Activated B cell treated with CpG ODN at 0.5 μM for 24 hours (primary cell): Measurements from ENCODE around the gene ZBED6. TPM values are rescaled to one million over a fixed set of nuclear protein-coding genes. Genes with fewer than 3 reads are reported as not detected.

ENCODE experiments used
- ATAC-seq: fragments of 200-7000 bp; cut with Tn5 transposase; one replicate; pipeline ENCODE4 v1.10.0; 2021; ENCODE audit warnings: low read depth, mild to moderate bottlenecking, moderate library complexity
- CTCF ChIA-PET: fragments of 350-600 bp; sonication (Branson Sonifier 250); formaldehyde crosslinking; loops from one replicate; lab custom pipeline; 2021; ENCODE audit warnings: antibody characterized with exemption; lab: Charles Lee
- POLR2A ChIA-PET: fragments of 350-600 bp; sonication (Branson Sonifier 250); formaldehyde crosslinking; loops from one replicate; lab custom pipeline; 2021; ENCODE audit warnings: antibody characterized with exemption; lab: Charles Lee
- DNase-seq: peaks from one replicate; pipeline ENCODE4 v3.0.0; 2022
- H3K27ac Mint-ChIP-seq: one replicate; pipeline ENCODE4 v1.8.0; 2020; ENCODE audit warnings: mixed read lengths
- H3K27me3 Mint-ChIP-seq: one replicate; pipeline ENCODE4 v1.8.0; 2021; ENCODE audit warnings: mixed read lengths
- H3K36me3 Mint-ChIP-seq: one replicate; pipeline ENCODE4 v1.8.0; 2021; ENCODE audit warnings: low read depth, mixed read lengths
- H3K4me1 Mint-ChIP-seq: one replicate; pipeline ENCODE4 v1.8.0; 2021; ENCODE audit warnings: mixed read lengths
- H3K4me3 Mint-ChIP-seq: one replicate; pipeline ENCODE4 v1.8.0; 2020; ENCODE audit warnings: mild to moderate bottlenecking, mixed read lengths
- H3K9me3 Mint-ChIP-seq: one replicate; pipeline ENCODE4 v1.8.0; 2020; ENCODE audit warnings: mixed read lengths
- intact Hi-C: fragments of 100-400 bp; cut with micrococcal nuclease; formaldehyde crosslinking; loops from one replicate; pipeline ENCODE4 v1.15.1; 2024
- total RNA-seq: library from RNA; stranded (reverse); gene quantifications from 2 replicates; pipeline ENCODE4 v1.2.3, GENCODE V29; 2022
- TF ChIP-seq, protein P1 (sequence below): fragments of 200-600 bp; IDR thresholded peaks from one replicate; pipeline ENCODE4 v1.8.0; 2022; ENCODE audit warnings: antibody characterized with exemption, mild to moderate bottlenecking

The ZBED6 gene
- total RNA-seq, 1 donor from 2014 or later = 31.4 TPM

DNA sequence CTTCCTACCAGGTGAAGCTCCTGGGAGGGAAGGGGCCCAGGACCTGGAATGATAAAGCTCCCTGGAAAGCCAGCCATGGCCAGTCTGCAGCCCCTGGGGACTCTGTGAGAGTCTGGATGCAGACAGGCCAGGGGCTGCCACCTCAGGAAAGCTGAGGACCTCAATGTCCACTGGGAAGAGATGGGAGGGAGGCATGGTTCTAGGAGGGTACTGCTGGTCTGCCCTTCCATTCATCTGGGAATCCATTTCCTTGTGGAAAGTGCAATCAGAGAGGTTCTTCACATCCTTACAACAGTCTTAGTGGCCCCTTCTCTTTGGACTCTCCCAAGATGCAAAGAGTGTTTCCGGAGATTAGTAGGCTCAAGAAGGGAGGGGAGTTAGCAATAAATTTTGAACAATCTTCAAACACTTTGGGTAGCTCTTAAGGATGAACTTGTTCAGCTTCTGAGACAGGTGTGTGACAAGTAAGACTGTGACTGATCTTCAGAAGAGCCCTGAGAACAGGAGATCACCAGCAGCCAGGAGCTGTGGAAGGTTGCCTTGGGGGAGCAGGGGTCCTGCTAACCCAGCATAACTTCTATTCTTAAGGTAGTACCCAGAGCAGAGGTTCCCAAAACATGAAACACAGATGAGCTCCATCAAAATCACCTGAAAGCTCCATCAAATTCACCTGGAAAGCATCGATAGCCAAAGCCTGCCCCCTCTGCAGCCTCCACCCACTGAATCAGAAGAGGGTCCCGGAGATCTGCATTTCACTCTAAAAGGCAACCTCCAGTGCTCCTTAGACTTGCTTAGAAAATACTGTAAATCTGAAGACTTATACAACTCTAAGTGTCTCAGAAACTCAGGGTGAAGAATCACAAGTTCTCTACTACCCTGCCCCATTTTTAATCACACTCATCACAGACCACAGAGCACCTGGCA is 31.1 kb upstream of the ZBED6 start:
- no peak for DNase-seq
- TF ChIP-seq, protein P1, sequence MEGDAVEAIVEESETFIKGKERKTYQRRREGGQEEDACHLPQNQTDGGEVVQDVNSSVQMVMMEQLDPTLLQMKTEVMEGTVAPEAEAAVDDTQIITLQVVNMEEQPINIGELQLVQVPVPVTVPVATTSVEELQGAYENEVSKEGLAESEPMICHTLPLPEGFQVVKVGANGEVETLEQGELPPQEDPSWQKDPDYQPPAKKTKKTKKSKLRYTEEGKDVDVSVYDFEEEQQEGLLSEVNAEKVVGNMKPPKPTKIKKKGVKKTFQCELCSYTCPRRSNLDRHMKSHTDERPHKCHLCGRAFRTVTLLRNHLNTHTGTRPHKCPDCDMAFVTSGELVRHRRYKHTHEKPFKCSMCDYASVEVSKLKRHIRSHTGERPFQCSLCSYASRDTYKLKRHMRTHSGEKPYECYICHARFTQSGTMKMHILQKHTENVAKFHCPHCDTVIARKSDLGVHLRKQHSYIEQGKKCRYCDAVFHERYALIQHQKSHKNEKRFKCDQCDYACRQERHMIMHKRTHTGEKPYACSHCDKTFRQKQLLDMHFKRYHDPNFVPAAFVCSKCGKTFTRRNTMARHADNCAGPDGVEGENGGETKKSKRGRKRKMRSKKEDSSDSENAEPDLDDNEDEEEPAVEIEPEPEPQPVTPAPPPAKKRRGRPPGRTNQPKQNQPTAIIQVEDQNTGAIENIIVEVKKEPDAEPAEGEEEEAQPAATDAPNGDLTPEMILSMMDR = no peak
- no peaks in the 10 kb centered on the region for H3K9me3 Mint-ChIP-seq
- peak overlapping the region; percentile 99 for H3K27ac Mint-ChIP-seq
- peaks cover 12% of the 10 kb centered on the region for H3K36me3 Mint-ChIP-seq
- H3K27me3 Mint-ChIP-seq = no peaks in the 10 kb centered on the region
- CTCF ChIA-PET = interaction anchor here (1.0 to 2.2 kb wide), 3 partner anchors 9 to 62 kb away, joined by 3 to 8 read pairs (median 7); no protein-coding TSS in a partner anchor
- intact Hi-C loops = loop anchor here (1.0 to 2.0 kb wide), 3 partner anchors 10 to 31 kb away; partner anchors contain the start of genes ZBED6 and ZC3H11A
- H3K4me1 Mint-ChIP-seq = peaks cover 37% of the 10 kb centered on the region
- ATAC-seq = no peak
- peak overlapping the region; percentile 91 for H3K4me3 Mint-ChIP-seq
- POLR2A ChIA-PET = interaction anchor here (0.6 to 3.2 kb wide), 10 partner anchors 10 to 497 kb away, joined by 3 to 32 read pairs (median 4); partner anchors contain the start of gene ATP2B4

DNA sequence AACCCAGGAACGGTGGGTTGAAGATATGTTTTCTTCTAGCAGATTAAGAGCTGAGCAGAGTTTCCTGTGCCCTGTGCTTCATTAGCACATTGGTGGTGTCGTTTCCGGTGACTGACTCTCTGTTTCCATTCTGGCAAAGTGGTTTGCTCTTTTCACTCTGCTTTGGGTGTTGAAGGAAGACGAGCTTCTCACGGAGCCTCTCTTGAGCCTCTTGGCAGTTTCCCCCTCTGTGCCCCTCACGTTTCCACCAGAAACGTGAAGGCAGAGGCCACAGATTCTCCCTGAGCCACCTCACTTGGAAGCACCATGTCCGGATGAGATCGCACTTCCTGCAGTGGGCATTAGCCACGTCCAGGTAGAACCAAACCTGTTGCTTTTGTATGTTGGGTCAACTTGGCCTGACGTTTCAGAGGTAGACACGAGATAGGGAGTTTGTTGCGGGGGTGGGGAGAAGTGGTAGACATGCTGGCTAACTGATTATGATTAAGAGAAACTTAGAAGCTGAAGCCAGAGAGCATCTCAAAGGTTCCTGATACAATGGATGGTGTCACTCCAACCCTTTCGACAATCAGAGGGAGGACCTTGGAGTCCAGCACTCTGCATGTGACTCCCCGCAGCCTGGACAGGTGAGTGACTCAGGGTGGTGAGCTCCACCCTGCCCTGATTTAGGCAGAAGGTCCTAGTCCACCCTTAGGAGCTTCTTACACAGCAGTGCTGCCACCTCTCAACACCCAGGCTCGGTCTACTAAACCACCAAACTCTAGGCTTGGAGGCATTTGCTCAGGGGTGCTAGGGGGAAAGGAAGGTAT is 30.2 kb upstream of the ZBED6 start, which contains the start of gene LAX1:
TSS of gene LAX1 (plus strand) at position 155 of the 809 bp plus-strand sequence. CDS start at position 538, 383 bp downstream.
- ATAC-seq (peak; percentile 84), DNase-seq (peak; percentile 22)
- Mint-ChIP-seq H3K27me3 (no peaks in the 10 kb centered on the region), H3K27ac (peak within 1 kb of the TSS; percentile 99), H3K4me1 (peaks cover 37% of the 10 kb centered on the region), H3K9me3 (no peaks in the 10 kb centered on the region), H3K36me3 (peaks cover 12% of the 10 kb centered on the region), H3K4me3 (peak within 1 kb of the TSS; percentile 91)
- TF ChIP-seq, protein P1 = no peak
- intact Hi-C loops = loop anchor here (1.0 to 2.0 kb wide), 3 partner anchors 11 to 30 kb away; partner anchors contain the start of genes ZBED6 and ZC3H11A
- CTCF ChIA-PET = interaction anchor here (2.1 to 2.2 kb wide), 2 partner anchors 10 to 62 kb away, joined by 7 to 8 read pairs; no protein-coding TSS in a partner anchor
- POLR2A ChIA-PET = interaction anchor here (0.7 to 3.2 kb wide), 8 partner anchors 11 to 498 kb away, joined by 3 to 32 read pairs (median 4); partner anchors contain the start of gene ATP2B4

DNA sequence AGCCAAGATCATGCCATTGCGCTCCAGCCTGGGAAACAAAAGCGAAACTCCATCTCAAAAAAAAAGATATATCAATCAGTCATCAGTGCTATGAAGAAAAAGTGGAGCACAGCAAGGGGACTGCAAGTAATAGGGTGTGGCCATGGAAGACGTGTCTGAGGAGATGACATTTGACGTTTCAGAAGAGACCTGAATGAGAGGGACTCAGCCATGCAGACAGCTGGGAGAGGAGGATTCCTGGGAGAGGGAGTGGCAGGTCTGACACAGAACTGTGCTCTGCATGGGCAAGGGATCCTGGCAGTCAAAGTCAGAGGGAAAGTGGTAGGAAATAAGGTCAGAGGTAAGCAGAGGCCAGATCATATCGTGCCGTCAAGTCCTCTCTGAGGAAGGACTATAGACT is 27.2 kb upstream of the ZBED6 start:
- H3K9me3 Mint-ChIP-seq = no peaks in the 10 kb centered on the region
- peaks cover 31% of the 10 kb centered on the region for H3K36me3 Mint-ChIP-seq
- CTCF ChIA-PET = no interaction called here
- peaks cover 36% of the 10 kb centered on the region for H3K4me1 Mint-ChIP-seq
- intact Hi-C loops = no loop called here
- no peaks in the 10 kb centered on the region for H3K27me3 Mint-ChIP-seq
- POLR2A ChIA-PET = no interaction called here
- peak overlapping the region; percentile 19 for H3K27ac Mint-ChIP-seq
- ATAC-seq (no peak), DNase-seq (no peak)
- no peak overlapping the region for H3K4me3 Mint-ChIP-seq
- TF ChIP-seq, protein P1 = no peak

DNA sequence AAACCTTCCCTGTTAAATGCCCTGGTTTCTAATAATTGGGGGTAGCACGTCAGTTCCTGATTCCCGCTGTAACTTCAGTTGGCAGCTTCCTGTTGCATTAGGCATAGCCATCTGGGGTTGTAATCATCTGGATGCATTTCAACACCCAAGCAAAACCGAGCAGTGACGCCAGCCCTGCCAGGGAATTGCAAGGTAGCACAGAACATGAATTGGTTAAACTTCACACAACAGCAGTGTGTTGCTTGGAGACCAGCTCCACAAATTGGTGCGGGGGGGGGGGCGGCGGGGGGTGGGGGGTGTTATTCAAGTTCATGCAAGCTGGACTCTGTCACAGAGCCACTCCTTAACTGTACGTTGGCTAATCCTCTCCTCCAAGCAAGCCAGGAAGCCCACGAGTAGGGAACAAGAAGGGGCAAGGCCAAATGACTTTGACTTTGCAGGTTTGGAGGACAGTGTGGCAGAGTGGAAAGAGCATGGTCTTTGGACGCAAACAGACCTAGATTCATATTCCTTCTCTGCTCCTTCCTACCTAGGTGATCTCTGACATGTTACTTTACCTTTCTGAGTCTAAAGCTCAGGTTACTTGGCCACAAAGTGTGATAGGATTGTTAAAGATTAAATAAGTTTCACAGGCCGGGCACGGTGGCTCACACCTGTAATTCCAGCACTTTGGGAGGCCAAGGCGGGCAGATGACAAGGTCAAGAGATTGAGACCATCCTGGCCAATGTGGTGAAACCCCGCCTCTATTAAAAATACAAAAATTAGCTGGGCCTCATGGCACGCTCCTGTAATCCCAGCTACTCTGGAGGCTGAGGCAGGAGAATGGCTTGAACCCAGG is 25.7 kb upstream of the ZBED6 start:
- H3K4me1 Mint-ChIP-seq = peaks cover 23% of the 10 kb centered on the region
- ATAC-seq (no peak), DNase-seq (no peak)
- intact Hi-C loops = no loop called here
- H3K27me3 Mint-ChIP-seq = no peaks in the 10 kb centered on the region
- TF ChIP-seq, protein P1 = no peak
- ChIA-PET POLR2A (no interaction called here), CTCF (no interaction called here)
- no peak overlapping the region for H3K4me3 Mint-ChIP-seq
- H3K9me3 Mint-ChIP-seq = no peaks in the 10 kb centered on the region
- H3K36me3 Mint-ChIP-seq = peaks cover 43% of the 10 kb centered on the region
- no peak overlapping the region for H3K27ac Mint-ChIP-seq
